DMS 273 treated with DMSO at 0.1 percent for 48 hours (cell line): ENCODE results near the gene TXNDC11.

Source experiments
- DNase-seq: peaks from one replicate; lab custom pipeline; 2025; lab: John Stamatoyannopoulos, UW

Gene TXNDC11

GRCh38 chr16:11719171-11719570, 23.5 kb downstream of the TXNDC11 start:
- no peak for DNase-seq

GRCh38 chr16:11717811-11718210, 24.8 kb downstream of the TXNDC11 start:
- no peak for DNase-seq

GRCh38 chr16:11716336-11716735, 26.3 kb downstream of the TXNDC11 start:
- DNase-seq: no peak

GRCh38 chr16:11715246-11715947, 27.3 kb downstream of the TXNDC11 start:
- DNase-seq: no peak

- no peak for DNase-seq
Observed at GRCh38 chr16:11712122-11712521, 30.5 kb downstream of the TXNDC11 start.

- no peak for DNase-seq
Observed at GRCh38 chr16:11711662-11712061, 31.0 kb downstream of the TXNDC11 start.

GRCh38 chr16:11708421-11708820, 34.2 kb downstream of the TXNDC11 start:
- DNase-seq: no peak

- no peak for DNase-seq
Observed at GRCh38 chr16:11707679-11708197, 34.9 kb downstream of the TXNDC11 start.

GRCh38 chr16:11706180-11706742, 36.4 kb downstream of the TXNDC11 start:
- DNase-seq: no peak

- DNase-seq: no peak
Observed at GRCh38 chr16:11705311-11706025, 37.2 kb downstream of the TXNDC11 start.

GRCh38 chr16:11700264-11701029, 42.2 kb downstream of the TXNDC11 start:
- DNase-seq: no peak

- DNase-seq: no peak
Observed at GRCh38 chr16:11699234-11699894, 43.3 kb downstream of the TXNDC11 start.

GRCh38 chr16:11698271-11698689, 44.4 kb downstream of the TXNDC11 start:
- DNase-seq: no peak

GRCh38 chr16:11697319-11697718, 45.3 kb downstream of the TXNDC11 start:
- no peak for DNase-seq

- DNase-seq: no peak
Observed at GRCh38 chr16:11696266-11697012, 46.2 kb downstream of the TXNDC11 start.

- no peak for DNase-seq
Observed at GRCh38 chr16:11692651-11693050, 50.0 kb downstream of the TXNDC11 start.

- DNase-seq: no peak
Observed at GRCh38 chr16:11692171-11692570, 50.5 kb downstream of the TXNDC11 start.

- no peak for DNase-seq
Observed at GRCh38 chr16:11691771-11692170, 50.9 kb downstream of the TXNDC11 start.

GRCh38 chr16:11691235-11691634, 51.4 kb downstream of the TXNDC11 start:
- DNase-seq: no peak

GRCh38 chr16:11689031-11689840, 53.4 kb downstream of the TXNDC11 start:
- no peak for DNase-seq
